Activated CD4-positive, CD25-positive, alpha-beta regulatory T cell treated with anti-CD3 and anti-CD28 coated beads, Interleukin-2, amount 50 U/mL, for 72 hours (primary cell): ENCODE results near the gene UBQLN4.
"Not testable (repeated sequence)": the region's sequence is repeated elsewhere in the genome, so short reads cannot be mapped to it uniquely, and the experiment has no call there.

Experiments
- DNase-seq: peaks from one replicate; pipeline ENCODE4 v3.0.0; 2021

Gene UBQLN4

GRCh38 chr1:156080863-156081179, 27.2 kb upstream of the UBQLN4 start:
- DNase-seq, result no peak

- no peak for DNase-seq
Measured at GRCh38 chr1:156080241-156080862, 26.8 kb upstream of the UBQLN4 start.

- no peak for DNase-seq
Measured at GRCh38 chr1:156079762-156080161, 26.2 kb upstream of the UBQLN4 start.

GRCh38 chr1:156078728-156079127, 25.1 kb upstream of the UBQLN4 start:
- no peak for DNase-seq

GRCh38 chr1:156077430-156077760, 23.8 kb upstream of the UBQLN4 start:
- DNase-seq, result no peak

GRCh38 chr1:156076609-156077429, 23.2 kb upstream of the UBQLN4 start:
- no peak for DNase-seq

- DNase-seq, result no peak
Measured at GRCh38 chr1:156075775-156076204, 22.2 kb upstream of the UBQLN4 start.

- DNase-seq, result no peak
Measured at GRCh38 chr1:156075162-156075561, 21.6 kb upstream of the UBQLN4 start.

GRCh38 chr1:156074661-156075060, 21.1 kb upstream of the UBQLN4 start:
- no peak for DNase-seq

GRCh38 chr1:156073740-156074139, 20.1 kb upstream of the UBQLN4 start:
- DNase-seq, result no peak

GRCh38 chr1:156073110-156073687, 19.6 kb upstream of the UBQLN4 start:
- DNase-seq, result no peak

GRCh38 chr1:156072251-156072650, 18.7 kb upstream of the UBQLN4 start:
- DNase-seq, result no peak

GRCh38 chr1:156071332-156071816, 17.8 kb upstream of the UBQLN4 start:
- DNase-seq, result not testable (repeated sequence)

GRCh38 chr1:156070548-156070947, 16.9 kb upstream of the UBQLN4 start:
- DNase-seq, result no peak

GRCh38 chr1:156069490-156070455, 16.2 kb upstream of the UBQLN4 start:
- no peak for DNase-seq

- no peak for DNase-seq
Measured at GRCh38 chr1:156067262-156067661, 13.7 kb upstream of the UBQLN4 start.

GRCh38 chr1:156065871-156066270, 12.3 kb upstream of the UBQLN4 start:
- no peak for DNase-seq

GRCh38 chr1:156065212-156065611, 11.6 kb upstream of the UBQLN4 start:
- no peak for DNase-seq

- DNase-seq, result no peak
Measured at GRCh38 chr1:156064615-156065014, 11.0 kb upstream of the UBQLN4 start.

- DNase-seq, result no peak
Measured at GRCh38 chr1:156063997-156064285, 10.3 kb upstream of the UBQLN4 start.

GRCh38 chr1:156062189-156062588, 8.6 kb upstream of the UBQLN4 start:
- no peak for DNase-seq

GRCh38 chr1:156060937-156061636, 7.5 kb upstream of the UBQLN4 start, which contains the start of gene RAB25:
Gene RAB25, plus strand, starts transcription at chr1:156061160. Its CDS starts 241 bp downstream, at chr1:156061401.
- no peak for DNase-seq
